ENCODE data around the gene PTPRE. TPM values are rescaled to one million over a fixed set of nuclear protein-coding genes. Genes with fewer than 3 reads are reported as not detected.

Gene PTPRE
- total RNA-seq, 6 donors from 2014 or later: 49.9 to 89.2 (median 64.2) TPM

DNA sequence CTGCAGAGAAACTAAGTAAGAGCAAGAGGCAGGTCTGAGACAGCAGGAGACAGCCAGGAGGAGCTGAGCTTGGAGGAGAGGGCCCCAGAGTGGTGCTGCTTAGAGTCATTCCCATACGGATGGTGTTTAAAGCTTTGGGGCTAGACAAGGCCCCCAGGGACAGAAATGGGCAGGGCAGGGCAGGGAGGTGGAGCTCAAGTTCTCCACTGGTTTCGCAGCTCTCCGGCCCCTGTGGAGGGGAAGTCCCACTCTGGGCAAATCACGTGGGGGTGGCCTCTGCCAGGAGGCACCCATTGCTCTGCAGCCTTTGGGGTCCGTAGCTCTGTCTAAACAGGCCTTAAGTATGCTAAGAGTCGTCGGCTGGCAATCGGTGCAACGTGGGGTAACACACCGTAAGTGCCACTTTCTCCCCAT is 1.0 kb upstream of the PTPRE start:
- Histone ChIP-seq H3K27ac (no peak overlapping the region), H3K36me3 (no peaks in the 10 kb centered on the region), H3K4me3 (no peak overlapping the region), H3K27me3 (no peaks in the 10 kb centered on the region), H3K9me3 (no peaks in the 10 kb centered on the region), H3K4me1 (peaks cover 19 to 28% (median 22%) of the 10 kb centered on the region in 4 donors)
- WGBS, 2 donors: 66 to 88% methylated on average over 7 to 10 of the region's 10 CpGs
- ATAC-seq (ENCODE audit: low FRiP score in 2 of 2): no peak
- peak in 1 of 2 donors; percentile 4 for DNase-seq
- TF ChIP-seq POLR2A (IDR thresholded peaks at IDR 0.05) (no peak), EP300 (IDR thresholded peaks at IDR 0.05) (no peak), POLR2AphosphoS5 (IDR thresholded peaks at IDR 0.05) (no peak)
- TF ChIP-seq, protein P1, sequence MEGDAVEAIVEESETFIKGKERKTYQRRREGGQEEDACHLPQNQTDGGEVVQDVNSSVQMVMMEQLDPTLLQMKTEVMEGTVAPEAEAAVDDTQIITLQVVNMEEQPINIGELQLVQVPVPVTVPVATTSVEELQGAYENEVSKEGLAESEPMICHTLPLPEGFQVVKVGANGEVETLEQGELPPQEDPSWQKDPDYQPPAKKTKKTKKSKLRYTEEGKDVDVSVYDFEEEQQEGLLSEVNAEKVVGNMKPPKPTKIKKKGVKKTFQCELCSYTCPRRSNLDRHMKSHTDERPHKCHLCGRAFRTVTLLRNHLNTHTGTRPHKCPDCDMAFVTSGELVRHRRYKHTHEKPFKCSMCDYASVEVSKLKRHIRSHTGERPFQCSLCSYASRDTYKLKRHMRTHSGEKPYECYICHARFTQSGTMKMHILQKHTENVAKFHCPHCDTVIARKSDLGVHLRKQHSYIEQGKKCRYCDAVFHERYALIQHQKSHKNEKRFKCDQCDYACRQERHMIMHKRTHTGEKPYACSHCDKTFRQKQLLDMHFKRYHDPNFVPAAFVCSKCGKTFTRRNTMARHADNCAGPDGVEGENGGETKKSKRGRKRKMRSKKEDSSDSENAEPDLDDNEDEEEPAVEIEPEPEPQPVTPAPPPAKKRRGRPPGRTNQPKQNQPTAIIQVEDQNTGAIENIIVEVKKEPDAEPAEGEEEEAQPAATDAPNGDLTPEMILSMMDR (IDR thresholded peaks at IDR 0.05): no peak

DNA sequence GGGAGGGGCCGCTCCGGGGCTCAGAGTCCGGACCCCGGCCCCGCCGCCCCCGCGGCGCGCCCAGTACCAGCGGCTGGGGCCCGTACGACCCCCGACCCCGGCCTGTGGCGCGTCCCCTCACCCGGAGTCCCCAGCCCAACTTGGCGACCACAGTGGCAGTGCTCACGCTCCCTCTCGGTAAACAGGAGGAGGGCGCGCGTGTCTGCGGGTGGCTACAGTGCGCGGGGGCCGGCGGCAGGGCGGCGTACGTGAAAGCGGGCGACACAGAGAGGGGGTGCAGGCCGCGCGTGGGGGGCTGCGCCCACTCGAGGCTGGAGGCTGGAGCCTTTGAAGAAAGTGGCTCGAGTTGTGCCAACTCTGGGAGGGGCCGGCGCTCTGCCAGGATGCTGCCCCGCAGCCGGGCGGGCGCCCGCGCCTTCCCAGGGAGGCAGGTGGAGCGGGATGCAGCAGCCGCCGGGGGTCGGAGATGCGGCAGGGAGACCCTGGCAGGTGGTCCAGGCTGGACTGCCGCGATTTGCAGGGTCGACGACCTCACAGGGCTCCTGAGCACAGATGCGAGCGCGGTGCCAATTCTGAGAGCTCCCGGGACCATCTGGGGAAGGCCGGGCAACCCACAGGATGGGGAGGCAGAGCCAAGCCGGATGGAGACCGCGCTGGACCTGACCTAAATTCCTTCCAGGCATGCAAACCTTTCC is 655 bp downstream of the PTPRE start:
- DNase-seq: peak; percentile 47 to 89
- Histone ChIP-seq H3K27me3 (no peaks in the 10 kb centered on the region), H3K9me3 (no peaks in the 10 kb centered on the region), H3K36me3 (no peaks in the 10 kb centered on the region), H3K27ac (peak overlapping the region; percentile 88 to 91 (median 90)), H3K4me3 (peak overlapping the region; percentile 56 to 91 (median 72)), H3K4me1 (peaks cover 19 to 32% (median 25%) of the 10 kb centered on the region in 4 donors)
- no peak for TF ChIP-seq POLR2AphosphoS5 (IDR thresholded peaks at IDR 0.05)
- no peak for TF ChIP-seq POLR2A (IDR thresholded peaks at IDR 0.05)
- TF ChIP-seq, protein P1 (IDR thresholded peaks at IDR 0.05): no peak
- no peak for TF ChIP-seq EP300 (IDR thresholded peaks at IDR 0.05)
- WGBS, 2 donors: 0 to 1% methylated on average over 3 to 16 of the region's 65 CpGs
- ATAC-seq (ENCODE audit: low FRiP score in 2 of 2): peak in 1 of 2 donors; percentile 44

DNA sequence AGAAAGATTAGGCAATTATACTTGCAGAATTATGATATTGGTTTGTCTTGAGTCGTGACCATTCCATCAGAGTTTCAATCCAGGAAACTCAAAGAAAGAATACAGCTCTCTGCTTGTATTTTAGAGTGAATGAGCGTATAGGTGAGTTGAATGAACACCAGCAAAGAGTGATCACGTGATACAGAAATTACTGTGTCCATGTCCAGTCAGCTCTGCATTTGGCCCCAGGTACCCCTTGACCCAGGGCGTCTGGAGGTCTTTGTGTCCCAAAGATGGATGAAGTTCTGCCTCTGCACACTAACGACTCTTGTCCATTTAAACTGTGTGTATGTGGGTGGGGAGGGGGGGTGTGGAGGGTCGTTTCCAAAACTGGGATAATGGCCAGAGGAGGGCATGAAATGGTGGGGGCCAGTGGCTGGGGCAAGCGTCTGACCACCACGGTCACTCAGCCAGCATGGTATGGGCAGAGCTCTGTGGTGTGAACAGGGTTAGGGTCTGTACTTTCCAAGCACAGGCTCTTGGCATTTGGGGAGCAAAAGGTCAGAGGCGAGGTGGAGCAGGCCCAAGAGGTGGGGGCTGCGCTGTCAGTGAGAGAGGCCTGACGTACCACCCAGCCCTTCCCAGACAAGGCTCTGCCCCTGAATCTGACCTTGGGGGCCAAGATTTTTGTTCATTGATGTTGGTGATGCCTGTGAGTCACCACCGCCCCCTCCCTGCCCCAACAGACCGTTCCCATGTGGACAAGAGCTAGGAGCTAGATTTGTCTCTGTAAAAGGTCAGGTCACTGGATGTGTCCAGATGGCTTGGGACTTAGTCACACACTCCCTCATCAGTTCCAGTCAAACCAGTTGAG is 1.4 kb downstream of the PTPRE start:
- Histone ChIP-seq H3K27me3 (no peaks in the 10 kb centered on the region), H3K36me3 (no peaks in the 10 kb centered on the region), H3K4me3 (peak overlapping the region; percentile 56 to 91 (median 72)), H3K4me1 (peaks cover 19 to 32% (median 25%) of the 10 kb centered on the region in 4 donors), H3K9me3 (no peaks in the 10 kb centered on the region), H3K27ac (peak overlapping the region; percentile 88 to 91 (median 90))
- ATAC-seq (ENCODE audit: low FRiP score in 2 of 2) (peak; percentile 3 to 29), DNase-seq (peak in 1 of 2 donors; percentile 50)
- 65 to 70% methylated on average over 13 of the region's 13 CpGs for WGBS, 2 donors
- TF ChIP-seq EP300 (IDR thresholded peaks at IDR 0.05): peak in 2 of 4 donors; percentile 65 to 87
- TF ChIP-seq, protein P1 (IDR thresholded peaks at IDR 0.05): no peak
- TF ChIP-seq POLR2AphosphoS5 (IDR thresholded peaks at IDR 0.05): peak; percentile 31 to 87

DNA sequence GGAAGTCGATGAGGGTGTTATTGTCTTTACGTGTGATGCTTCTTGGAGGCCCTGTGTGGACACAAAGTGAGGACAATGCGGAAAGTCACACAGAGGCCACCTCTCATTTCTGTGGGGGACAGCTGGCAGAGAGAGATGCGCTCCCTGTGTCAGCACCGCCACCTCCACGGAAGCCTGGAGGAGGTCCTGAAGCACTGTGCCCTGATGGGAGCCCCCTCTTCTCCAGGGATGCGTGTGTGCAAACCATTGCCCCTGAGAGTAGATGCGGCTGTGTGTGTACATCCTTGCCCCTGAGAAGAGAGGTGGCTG is 2.0 kb downstream of the PTPRE start:
- H3K36me3 ChIP-seq: no peaks in the 10 kb centered on the region
- no peaks in the 10 kb centered on the region for H3K9me3 ChIP-seq
- peak overlapping the region in 1 of 4 donors; percentile 91 for H3K4me3 ChIP-seq
- WGBS, 2 donors: 82 to 88% methylated on average over 4 to 8 of the region's 8 CpGs
- DNase-seq (no peak), ATAC-seq (ENCODE audit: low FRiP score in 2 of 2) (no peak)
- TF ChIP-seq, protein P1 (IDR thresholded peaks at IDR 0.05): no peak
- TF ChIP-seq EP300 (IDR thresholded peaks at IDR 0.05) (no peak), POLR2A (IDR thresholded peaks at IDR 0.05) (no peak), POLR2AphosphoS5 (IDR thresholded peaks at IDR 0.05) (no peak)
- H3K4me1 ChIP-seq: peaks cover 19 to 32% (median 25%) of the 10 kb centered on the region in 4 donors
- H3K27ac ChIP-seq: peak overlapping the region in 2 of 4 donors; percentile 88 to 89
- H3K27me3 ChIP-seq: no peaks in the 10 kb centered on the region

Data from upper lobe of left lung (tissue), 6 donors.